Hematopoietic multipotent progenitor cell treated with erythropoietin and hydrocortisone succinate and interleukin-3 and kit ligand, for 17 days (in vitro differentiated cells): ENCODE results near the gene IL4I1.

Experiments used
- DNase-seq: peaks from one replicate; pipeline ENCODE4 v3.0.0-alpha.2; 2015; ENCODE audit warnings: low spot score

The IL4I1 gene

GRCh38 chr19:49924004-49924880, 27.6 kb upstream of the IL4I1 start:
- no peak for DNase-seq

DNA sequence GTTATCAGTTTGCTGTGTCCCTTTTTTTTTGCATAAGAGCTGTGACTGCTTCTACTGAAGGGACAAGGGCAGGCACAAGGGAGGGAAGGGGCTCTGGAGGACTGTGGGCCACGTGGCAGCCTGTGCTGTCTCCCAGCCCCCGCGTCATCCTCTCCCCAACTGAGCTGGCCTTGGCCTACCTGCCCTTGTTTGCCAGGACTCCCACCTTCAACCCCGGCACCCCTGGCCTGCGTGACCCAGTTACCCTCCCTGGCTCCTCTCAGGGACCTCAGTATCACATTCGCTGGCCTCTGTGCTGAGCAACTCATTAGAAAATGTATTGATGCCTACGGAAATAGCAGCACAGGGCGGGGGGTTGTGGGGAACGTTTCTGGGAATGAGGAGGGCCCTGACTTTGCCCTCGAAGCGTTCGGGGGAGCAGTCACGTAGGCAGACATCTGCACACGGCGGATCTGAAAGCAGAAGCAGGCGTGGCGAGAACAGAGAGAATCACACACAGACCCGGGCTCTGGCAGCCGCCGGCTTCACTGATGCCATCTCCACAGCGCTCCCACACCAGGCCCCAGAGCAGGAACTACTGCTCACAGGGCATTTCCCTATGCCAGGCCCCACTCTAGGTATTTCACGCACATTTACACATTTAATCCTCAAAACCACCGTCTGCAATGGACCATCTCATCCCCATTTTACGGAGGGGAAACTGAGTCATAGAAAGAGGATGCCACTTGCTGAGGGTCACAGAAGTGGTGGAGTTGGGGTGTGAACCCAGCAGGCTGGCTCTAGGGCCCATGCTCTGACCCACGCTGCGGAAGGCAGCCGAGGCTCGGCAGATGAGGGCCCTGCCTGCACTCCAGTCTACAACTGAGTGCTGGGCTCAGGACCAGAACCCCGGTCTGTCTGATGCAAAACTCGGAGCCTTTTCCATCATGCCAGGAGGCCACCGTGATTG, 26.6 kb upstream of the IL4I1 start:
- DNase-seq: no peak

- no peak for DNase-seq
These were observed 25.4 kb upstream of the IL4I1 start for GRCh38 chr19:49921871-49922795.

- no peak for DNase-seq
These were observed 24.1 kb upstream of the IL4I1 start for GRCh38 chr19:49920624-49921363.

DNA sequence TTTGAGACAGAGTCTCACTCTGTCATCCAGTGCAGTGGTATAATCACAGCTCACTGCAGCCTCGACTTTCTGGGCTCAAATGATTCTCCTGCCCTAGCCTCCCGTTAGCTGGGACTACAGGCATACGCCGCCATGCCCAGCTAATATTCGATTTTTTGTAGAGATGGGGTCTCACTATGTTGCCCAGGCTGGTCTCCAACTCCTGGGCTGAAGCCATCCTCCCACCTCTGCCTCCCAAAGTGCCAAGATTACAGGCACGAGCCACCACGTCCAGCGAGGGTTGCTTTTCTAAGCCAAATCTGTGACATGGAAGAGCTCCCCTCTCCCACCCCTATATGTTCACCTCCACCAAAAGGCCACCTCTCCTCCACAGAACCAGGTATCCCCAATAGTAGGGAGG, 21.4 kb upstream of the IL4I1 start:
- DNase-seq: no peak

GRCh38 chr19:49916839-49917733, 20.4 kb upstream of the IL4I1 start:
- no peak for DNase-seq

DNA sequence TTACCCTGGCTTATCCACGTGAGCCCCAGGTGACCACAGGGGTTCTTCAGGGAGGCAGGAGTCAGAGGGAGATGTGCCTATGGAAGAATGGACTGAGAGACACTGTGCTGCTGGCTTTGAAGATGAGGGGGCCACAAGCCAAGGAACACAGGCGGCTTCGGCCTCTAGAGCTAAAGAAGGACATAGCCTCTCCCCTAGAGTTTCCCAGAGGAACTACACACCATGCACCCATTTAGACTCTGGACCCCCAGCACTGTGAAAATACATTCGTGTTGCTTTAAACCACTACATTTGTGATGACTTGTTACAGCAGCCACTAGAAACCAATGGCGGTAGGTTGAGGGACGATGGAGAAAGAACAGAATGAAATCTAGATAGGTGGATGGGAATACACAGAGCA, 18.6 kb upstream of the IL4I1 start:
- no peak for DNase-seq

- no peak for DNase-seq
These were observed 17.0 kb upstream of the IL4I1 start for GRCh38 chr19:49913720-49914119.

DNA sequence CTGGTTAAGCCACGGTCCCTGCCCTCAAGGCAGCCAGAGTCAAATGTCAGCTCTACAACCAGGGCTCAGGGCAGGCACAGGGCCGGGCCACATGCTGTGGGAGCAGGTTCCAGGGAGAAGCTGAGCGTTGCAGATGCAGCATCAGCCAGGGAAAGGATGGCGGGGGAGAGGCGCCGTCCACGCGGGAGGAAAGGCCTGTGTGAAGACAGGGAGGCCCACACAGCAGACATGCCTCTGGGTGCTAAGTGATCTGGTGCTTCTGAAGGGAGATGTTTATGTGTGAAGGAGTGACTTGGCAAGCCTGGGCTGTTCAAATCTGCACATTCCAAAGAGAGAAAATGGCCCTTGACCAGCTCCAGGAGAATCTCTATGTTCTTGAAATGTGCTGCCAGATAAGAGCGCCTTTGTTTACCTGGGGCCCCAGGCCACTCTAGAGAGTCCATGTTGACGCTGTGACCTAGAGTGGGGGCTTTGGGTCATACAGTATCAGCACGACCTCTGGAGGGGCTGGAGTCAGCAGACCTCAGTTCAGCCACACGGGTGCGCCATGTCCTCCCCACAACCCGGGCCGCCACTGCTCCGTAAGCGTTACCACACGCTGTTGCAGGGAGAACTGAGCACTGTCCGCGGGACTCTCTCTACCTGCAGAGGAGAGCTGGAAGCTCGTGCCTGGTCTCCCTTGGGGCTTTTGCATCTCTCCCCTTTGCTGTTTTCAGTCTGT, 16.4 kb upstream of the IL4I1 start:
- DNase-seq: no peak

GRCh38 chr19:49911381-49912145, 14.9 kb upstream of the IL4I1 start:
- no peak for DNase-seq

DNA sequence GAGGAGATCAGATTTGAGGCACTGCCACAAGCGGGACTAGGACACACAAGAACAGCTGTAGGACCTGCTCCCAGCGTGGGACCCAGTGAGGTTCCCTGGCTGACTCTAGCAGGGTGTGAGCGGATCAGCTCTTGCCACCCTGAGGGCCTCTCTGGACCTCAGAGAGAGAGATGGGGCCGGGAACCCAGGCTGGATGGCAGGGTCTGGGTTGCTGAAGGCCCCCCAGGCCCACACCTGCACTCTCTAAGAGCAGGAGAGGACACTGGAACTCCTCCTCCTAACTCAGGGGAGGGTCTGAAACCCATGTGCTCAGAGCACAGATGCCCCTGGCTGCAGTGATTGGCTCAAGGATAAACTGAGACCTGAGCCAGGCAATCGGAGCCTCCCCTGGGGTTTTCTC, 13.5 kb upstream of the IL4I1 start:
- no peak for DNase-seq

- DNase-seq: no peak
These were observed 12.1 kb upstream of the IL4I1 start for GRCh38 chr19:49908480-49909420.

- DNase-seq: no peak
These were observed 11.2 kb upstream of the IL4I1 start for GRCh38 chr19:49907745-49908446.

- DNase-seq: no peak
These were observed 10.3 kb upstream of the IL4I1 start for GRCh38 chr19:49906879-49907564.

GRCh38 chr19:49904136-49904535, 7.4 kb upstream of the IL4I1 start:
- no peak for DNase-seq
